HCT116 (cell line): ENCODE results near the gene PTPRA. TPM values are rescaled to one million over a fixed set of nuclear protein-coding genes. Genes with fewer than 3 reads are reported as not detected.

ENCODE experiments used
- ATAC-seq: fragments of 200-7000 bp; cut with Tn5 transposase; 2 replicates; pipeline ENCODE4 v1.9.1; 2020; ENCODE audit warnings: mild to moderate bottlenecking, moderate library complexity
- BruUV-seq: library from RNA; stranded (reverse); fragments of 400-500 nt; replicated peaks from 2 replicates; lab custom pipeline; 2021; lab: Mats Ljungman, UMichigan
- CTCF ChIA-PET: fragments of 300-600 bp; sonication (Branson Sonifier 250); formaldehyde crosslinking; loops from one replicate; lab custom pipeline; 2021; ENCODE audit warnings: antibody characterized with exemption; lab: Charles Lee
- POLR2A ChIA-PET: fragments of 300-600, 350-600 bp; sonication (Branson Sonifier 250); formaldehyde crosslinking; loops from one replicate; lab custom pipeline; 2021; ENCODE audit warnings: antibody characterized with exemption; lab: Charles Lee
- RAD21 ChIA-PET, 2 experiments: fragments of 300-600 bp; sonication (Branson Sonifier 250); formaldehyde crosslinking; loops; one replicate each; lab custom pipeline; 2023; ENCODE audit warnings: low total read pairs in 2 of 2; ENCODE audit not compliant: uncharacterized antibody in 2 of 2, unreplicated experiment in 2 of 2, low non-redundant PET in 1 of 2; lab: Charles Lee
- DNase-seq: peaks from one replicate; pipeline ENCODE4 v3.0.0-alpha.2; 2010; ENCODE audit warnings: low read depth, low spot score
- H2AFZ ChIP-seq: fragments of 200-600 bp; shearing (Covaris generic), sonication (generic); 2 replicates; pipeline ENCODE4 v1.6.1; 2017; ENCODE audit warnings: low read depth, mixed run types, mixed read lengths, antibody characterized with exemption, low read length; ENCODE audit not compliant: poor library complexity, severe bottlenecking
- H3K27ac ChIP-seq: 2 replicates; pipeline ENCODE4 v1.5.1; 2012; ENCODE audit warnings: low read depth, low read length
- H3K27me3 ChIP-seq: fragments of 200-600 bp; sonication (generic); 2 replicates; pipeline ENCODE4 v1.6.1; 2016; ENCODE audit warnings: mixed run types, low read length, mixed read lengths; ENCODE audit not compliant: insufficient read depth
- H3K36me3 ChIP-seq, 2 experiments: fragments of 200-500 bp in 1 of 2; fragments of 200-600 bp in 1 of 2; sonication (Bioruptor generic) in 1 of 2; sonication (generic) in 1 of 2; 2 replicates each; pipeline versions ENCODE4 v1.5.1 to v1.6.1; 2014 to 2016; ENCODE audit warnings: low read length in 2 of 2, inconsistent platforms in 1 of 2, mixed read lengths in 1 of 2, mixed run types in 1 of 2; ENCODE audit not compliant: insufficient read depth in 2 of 2, control insufficient read depth in 1 of 2
- H3K4me1 ChIP-seq, 2 experiments: fragments of 200-600 bp in 1 of 2; sonication (generic) in 1 of 2; 2 replicates each; pipeline versions ENCODE4 v1.5.1 to v1.6.1; 2012 to 2017; ENCODE audit warnings: low read length in 2 of 2, inconsistent platforms in 1 of 2, mild to moderate bottlenecking in 1 of 2, mixed read lengths in 1 of 2, mixed run types in 1 of 2, moderate library complexity in 1 of 2; ENCODE audit not compliant: insufficient read depth in 2 of 2, control insufficient read depth in 1 of 2
- H3K4me2 ChIP-seq: fragments of 200-600 bp; sonication (generic); 2 replicates; pipeline ENCODE4 v1.6.1; 2017; ENCODE audit warnings: mixed run types, low read length, mixed read lengths
- H3K4me3 ChIP-seq, 2 experiments: fragments of 200-600 bp in 1 of 2; sonication (generic) in 1 of 2; replicated peaks in 1 of 2; 2 replicates each; pipeline ENCODE4 v1.5.1; 2011 to 2016; ENCODE audit warnings: low read length in 2 of 2, control low read depth in 1 of 2, low read depth in 1 of 2, mild to moderate bottlenecking in 1 of 2, mixed read lengths in 1 of 2, mixed run types in 1 of 2
- H3K79me2 ChIP-seq: fragments of 200-600 bp; sonication (generic); 2 replicates; pipeline ENCODE4 v1.6.1; 2017; ENCODE audit warnings: mild to moderate bottlenecking, mixed run types, low read length, moderate library complexity, mixed read lengths; ENCODE audit not compliant: insufficient read depth
- H3K9ac ChIP-seq: fragments of 200-600 bp; sonication (generic); 2 replicates; pipeline ENCODE4 v1.6.1; 2016; ENCODE audit warnings: low read length, mixed read lengths
- H3K9me2 ChIP-seq: fragments of 200-600 bp; sonication (generic), shearing (Covaris generic); 2 replicates; pipeline ENCODE4 v1.6.1; 2017; ENCODE audit warnings: mixed run types, mild to moderate bottlenecking, moderate library complexity; ENCODE audit not compliant: insufficient read depth
- H3K9me3 ChIP-seq, 2 experiments: fragments of 200-500 bp in 1 of 2; fragments of 200-600 bp in 1 of 2; sonication (Bioruptor generic) in 1 of 2; sonication (generic) in 1 of 2; 2 replicates each; pipeline ENCODE4 v1.6.1; 2014 to 2017; ENCODE audit warnings: low read length in 2 of 2, mixed read lengths in 2 of 2, inconsistent platforms in 1 of 2, low read depth in 1 of 2, mild to moderate bottlenecking in 1 of 2, mixed run types in 1 of 2, moderate library complexity in 1 of 2; ENCODE audit not compliant: control insufficient read depth in 1 of 2, insufficient read depth in 1 of 2
- H4K20me1 ChIP-seq: fragments of 200-600 bp; sonication (generic), shearing (Covaris generic); 2 replicates; pipeline ENCODE4 v1.6.1; 2017; ENCODE audit warnings: mixed run types, mild to moderate bottlenecking, moderate library complexity; ENCODE audit not compliant: insufficient read depth
- CEBPB ChIP-seq: IDR thresholded peaks from 2 replicates; pipeline ENCODE4 v1.6.1; 2012; ENCODE audit warnings: low read depth
- ELF1 ChIP-seq: IDR thresholded peaks from 2 replicates; pipeline ENCODE4 v1.6.1; 2012; ENCODE audit warnings: low read depth, borderline replicate concordance
- EZH2 ChIP-seq: fragments of 200-600 bp; sonication (generic); IDR thresholded peaks from 2 replicates; pipeline ENCODE4 v1.6.1; 2017; ENCODE audit warnings: antibody characterized with exemption, mixed run types
- FOSL1 ChIP-seq: IDR thresholded peaks from 2 replicates; pipeline ENCODE4 v1.6.1; 2012; ENCODE audit warnings: low read depth
- POLR2AphosphoS5 ChIP-seq: IDR thresholded peaks from 2 replicates; pipeline ENCODE4 v1.6.1; 2011; ENCODE audit warnings: mild to moderate bottlenecking, low read depth, low read length, moderate library complexity
- SIN3A ChIP-seq: IDR thresholded peaks from 2 replicates; pipeline ENCODE4 v1.6.1; 2012; ENCODE audit warnings: low read depth
- SP1 ChIP-seq: IDR thresholded peaks from 2 replicates; pipeline ENCODE4 v1.6.1; 2012; ENCODE audit warnings: low read depth
- YY1 ChIP-seq: IDR thresholded peaks from 2 replicates; pipeline ENCODE4 v1.6.1; 2011; ENCODE audit warnings: low read length, low read depth, moderate library complexity, mild to moderate bottlenecking; ENCODE audit not compliant: insufficient replicate concordance; ENCODE audit errors: extremely low read depth
- intact Hi-C: fragments of 100-400 bp; cut with micrococcal nuclease; formaldehyde crosslinking; loops from 2 replicates; pipeline ENCODE4 v1.10.0; 2022
- total RNA-seq: library from RNA; stranded (reverse); gene quantifications from one replicate; pipeline ENCODE4 v1.2.1, GENCODE V29; 2021; ENCODE audit not compliant: unreplicated experiment
- TF ChIP-seq, protein P1 (sequence below): IDR thresholded peaks from 2 replicates; pipeline ENCODE4 v1.6.1; 2012
- TF ChIP-seq, protein P2 (sequence below), 3 experiments: fragments of 200-600 bp in 1 of 3; sonication (generic) in 1 of 3; IDR thresholded peaks in 2 of 3; conservative IDR thresholded peaks in 1 of 3; 2 replicates each; pipeline ENCODE4 v1.5.1; 2012 to 2017; ENCODE audit warnings: low read depth in 2 of 3, low read length in 2 of 3, antibody characterized with exemption in 1 of 3, borderline replicate concordance in 1 of 3, control low read depth in 1 of 3, mild to moderate bottlenecking in 1 of 3, mixed read lengths in 1 of 3, mixed run types in 1 of 3, moderate library complexity in 1 of 3; ENCODE audit not compliant: insufficient read depth in 1 of 3
- TF ChIP-seq, protein P3 (sequence below): IDR thresholded peaks from 2 replicates; pipeline ENCODE4 v1.6.1; 2012

The PTPRA gene
- total RNA-seq, 1 experiment from 2014 or later = 44.6 TPM

DNA sequence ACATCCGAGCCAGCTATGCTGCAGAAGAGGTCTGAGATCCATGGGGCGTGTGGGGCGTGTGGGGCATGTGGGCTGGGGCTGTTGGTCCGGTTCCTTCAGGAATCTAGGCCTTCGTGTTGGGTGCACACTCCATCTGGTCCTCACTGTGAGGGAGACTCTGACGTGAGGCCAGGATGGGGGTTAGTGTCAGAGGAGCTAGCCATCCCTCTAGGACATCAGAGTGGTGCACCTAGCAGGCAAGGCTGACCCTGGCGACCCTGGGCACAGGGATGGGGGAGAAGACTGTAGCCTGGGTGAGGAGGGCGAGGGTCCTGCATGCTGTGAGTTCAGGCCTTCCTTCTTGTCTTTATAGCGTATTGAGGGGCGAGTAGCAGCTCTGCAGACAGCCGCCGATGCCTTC lies 8.7 kb upstream of the PTPRA start:
- ChIA-PET CTCF (no interaction called here), RAD21 (no interaction called here), POLR2A (no interaction called here)
- Histone ChIP-seq H3K27ac (no peak overlapping the region), H3K4me2 (no peak overlapping the region), H2AFZ (no peak overlapping the region), H3K4me1 (peaks cover 0 to 7% of the 10 kb centered on the region in 2 experiments; a peak in 1 of 4 replicates), H3K9me2 (no peaks in the 10 kb centered on the region), H3K79me2 (no peaks in the 10 kb centered on the region), H3K4me3 (no peak overlapping the region), H4K20me1 (no peaks in the 10 kb centered on the region), H3K9me3 (no peaks in the 10 kb centered on the region), H3K36me3 (peaks cover 0 to 2% of the 10 kb centered on the region in 2 experiments; a peak in 2 of 4 replicates), H3K27me3 (no peaks in the 10 kb centered on the region)
- intact Hi-C loops = no loop called here
- no peak for DNase-seq
- ATAC-seq = no peak
- TF ChIP-seq, protein P1, sequence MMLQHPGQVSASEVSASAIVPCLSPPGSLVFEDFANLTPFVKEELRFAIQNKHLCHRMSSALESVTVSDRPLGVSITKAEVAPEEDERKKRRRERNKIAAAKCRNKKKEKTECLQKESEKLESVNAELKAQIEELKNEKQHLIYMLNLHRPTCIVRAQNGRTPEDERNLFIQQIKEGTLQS = no peak
- TF ChIP-seq, protein P2, sequence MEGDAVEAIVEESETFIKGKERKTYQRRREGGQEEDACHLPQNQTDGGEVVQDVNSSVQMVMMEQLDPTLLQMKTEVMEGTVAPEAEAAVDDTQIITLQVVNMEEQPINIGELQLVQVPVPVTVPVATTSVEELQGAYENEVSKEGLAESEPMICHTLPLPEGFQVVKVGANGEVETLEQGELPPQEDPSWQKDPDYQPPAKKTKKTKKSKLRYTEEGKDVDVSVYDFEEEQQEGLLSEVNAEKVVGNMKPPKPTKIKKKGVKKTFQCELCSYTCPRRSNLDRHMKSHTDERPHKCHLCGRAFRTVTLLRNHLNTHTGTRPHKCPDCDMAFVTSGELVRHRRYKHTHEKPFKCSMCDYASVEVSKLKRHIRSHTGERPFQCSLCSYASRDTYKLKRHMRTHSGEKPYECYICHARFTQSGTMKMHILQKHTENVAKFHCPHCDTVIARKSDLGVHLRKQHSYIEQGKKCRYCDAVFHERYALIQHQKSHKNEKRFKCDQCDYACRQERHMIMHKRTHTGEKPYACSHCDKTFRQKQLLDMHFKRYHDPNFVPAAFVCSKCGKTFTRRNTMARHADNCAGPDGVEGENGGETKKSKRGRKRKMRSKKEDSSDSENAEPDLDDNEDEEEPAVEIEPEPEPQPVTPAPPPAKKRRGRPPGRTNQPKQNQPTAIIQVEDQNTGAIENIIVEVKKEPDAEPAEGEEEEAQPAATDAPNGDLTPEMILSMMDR (IDR thresholded peaks at IDR 0.05 in 2 of 3, conservative IDR thresholded peaks at IDR 0.05 in 1 of 3; ENCODE audit: borderline replicate concordance in 1 of 3, insufficient read depth in 1 of 3, low read depth in 2 of 3, low read length in 2 of 3) = no peak
- TF ChIP-seq CEBPB = no peak
- TF ChIP-seq YY1 = no peak
- no peak for TF ChIP-seq SP1
- TF ChIP-seq, all 23 proteins: peak for 0
- no TSS peak for BruUV-seq
- H3K9ac ChIP-seq = no peak overlapping the region

DNA sequence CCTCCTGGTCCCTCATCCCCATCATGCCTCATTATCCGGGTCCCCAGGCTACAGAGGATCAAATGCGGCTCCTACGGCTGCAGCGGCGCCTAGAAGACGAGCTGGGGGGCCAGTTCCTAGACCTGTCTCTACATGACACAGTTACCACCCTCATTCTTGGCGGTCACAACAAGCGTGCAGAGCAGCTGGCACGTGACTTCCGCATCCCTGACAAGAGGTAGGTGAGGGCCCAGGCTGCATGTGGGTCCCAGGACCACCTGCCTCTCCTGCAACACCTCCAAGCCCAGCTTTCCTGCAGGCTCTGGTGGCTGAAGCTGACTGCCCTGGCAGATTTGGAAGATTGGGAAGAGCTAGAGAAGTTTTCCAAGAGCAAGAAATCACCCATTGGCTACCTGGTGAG lies 8.2 kb upstream of the PTPRA start:
- no peaks in the 10 kb centered on the region for H3K9me3 ChIP-seq
- ATAC-seq (no peak), DNase-seq (no peak)
- H3K27ac ChIP-seq = no peak overlapping the region
- H2AFZ ChIP-seq = no peak overlapping the region
- peaks cover under 1 to 9% of the 10 kb centered on the region in 2 experiments for H3K4me1 ChIP-seq
- no peaks in the 10 kb centered on the region for H3K79me2 ChIP-seq
- no peaks in the 10 kb centered on the region for H3K9me2 ChIP-seq
- no peaks in the 10 kb centered on the region for H3K27me3 ChIP-seq
- RAD21 ChIA-PET = interaction anchor here in 1 of 2 experiments (0.6 kb wide), 1 partner anchor 136 kb away, joined by 3 read pairs; no protein-coding TSS in a partner anchor
- intact Hi-C loops = no loop called here
- H3K4me2 ChIP-seq = no peak overlapping the region
- no peak overlapping the region for H3K4me3 ChIP-seq
- H3K36me3 ChIP-seq = peaks cover 0 to 2% of the 10 kb centered on the region in 2 experiments; a peak in 2 of 4 replicates
- CTCF ChIA-PET = interaction anchor here (1.0 kb wide), 1 partner anchor 136 kb away, joined by 4 read pairs; no protein-coding TSS in a partner anchor
- H3K9ac ChIP-seq = no peak overlapping the region
- no TSS peak for BruUV-seq
- POLR2A ChIA-PET = no interaction called here
- no peaks in the 10 kb centered on the region for H4K20me1 ChIP-seq
- TF ChIP-seq ELF1 (no peak), SIN3A (no peak), POLR2AphosphoS5 (no peak), EZH2 (no peak), FOSL1 (no peak)
- TF ChIP-seq, protein P3, sequence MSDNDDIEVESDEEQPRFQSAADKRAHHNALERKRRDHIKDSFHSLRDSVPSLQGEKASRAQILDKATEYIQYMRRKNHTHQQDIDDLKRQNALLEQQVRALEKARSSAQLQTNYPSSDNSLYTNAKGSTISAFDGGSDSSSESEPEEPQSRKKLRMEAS = no peak
- TF ChIP-seq, protein P2 (IDR thresholded peaks at IDR 0.05 in 2 of 3, conservative IDR thresholded peaks at IDR 0.05 in 1 of 3; ENCODE audit: borderline replicate concordance in 1 of 3, insufficient read depth in 1 of 3, low read depth in 2 of 3, low read length in 2 of 3) = no peak
